ENCODE results near the gene CNOT10.

- TF ChIP-seq, protein P1, sequence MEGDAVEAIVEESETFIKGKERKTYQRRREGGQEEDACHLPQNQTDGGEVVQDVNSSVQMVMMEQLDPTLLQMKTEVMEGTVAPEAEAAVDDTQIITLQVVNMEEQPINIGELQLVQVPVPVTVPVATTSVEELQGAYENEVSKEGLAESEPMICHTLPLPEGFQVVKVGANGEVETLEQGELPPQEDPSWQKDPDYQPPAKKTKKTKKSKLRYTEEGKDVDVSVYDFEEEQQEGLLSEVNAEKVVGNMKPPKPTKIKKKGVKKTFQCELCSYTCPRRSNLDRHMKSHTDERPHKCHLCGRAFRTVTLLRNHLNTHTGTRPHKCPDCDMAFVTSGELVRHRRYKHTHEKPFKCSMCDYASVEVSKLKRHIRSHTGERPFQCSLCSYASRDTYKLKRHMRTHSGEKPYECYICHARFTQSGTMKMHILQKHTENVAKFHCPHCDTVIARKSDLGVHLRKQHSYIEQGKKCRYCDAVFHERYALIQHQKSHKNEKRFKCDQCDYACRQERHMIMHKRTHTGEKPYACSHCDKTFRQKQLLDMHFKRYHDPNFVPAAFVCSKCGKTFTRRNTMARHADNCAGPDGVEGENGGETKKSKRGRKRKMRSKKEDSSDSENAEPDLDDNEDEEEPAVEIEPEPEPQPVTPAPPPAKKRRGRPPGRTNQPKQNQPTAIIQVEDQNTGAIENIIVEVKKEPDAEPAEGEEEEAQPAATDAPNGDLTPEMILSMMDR (IDR thresholded peaks at IDR 0.05; ENCODE audit: insufficient read depth, low read length, poor library complexity, severe bottlenecking), result no peak
- TF ChIP-seq EZH2phosphoT487 (conservative IDR thresholded peaks at IDR 0.05; ENCODE audit: low read length), result no peak
These were observed 17.9 kb upstream of the CNOT10 start for GRCh38 chr3:32667072-32667582.
